OCI-LY1 (cell line): ENCODE data around the gene AKR1C2.
"Not testable (repeated sequence)": the region's sequence is repeated elsewhere in the genome, so short reads cannot be mapped to it uniquely, and the experiment has no call there.

Experiments
- EZH2 ChIP-seq: fragments of 200-600 bp; sonication (generic), shearing (Covaris generic); IDR thresholded peaks from 2 replicates; pipeline ENCODE4 v1.8.0; 2017; ENCODE audit warnings: borderline replicate concordance, mixed run types, mild to moderate bottlenecking, antibody characterized with exemption, low read length, moderate library complexity, mixed read lengths
- TF ChIP-seq, protein P1 (sequence below): fragments of 200-600 bp; sonication (generic), shearing (Covaris generic); IDR thresholded peaks from 2 replicates; pipeline ENCODE4 v1.5.1; 2017; ENCODE audit warnings: mild to moderate bottlenecking, antibody characterized with exemption, low read length, moderate library complexity, mixed read lengths

DNA sequence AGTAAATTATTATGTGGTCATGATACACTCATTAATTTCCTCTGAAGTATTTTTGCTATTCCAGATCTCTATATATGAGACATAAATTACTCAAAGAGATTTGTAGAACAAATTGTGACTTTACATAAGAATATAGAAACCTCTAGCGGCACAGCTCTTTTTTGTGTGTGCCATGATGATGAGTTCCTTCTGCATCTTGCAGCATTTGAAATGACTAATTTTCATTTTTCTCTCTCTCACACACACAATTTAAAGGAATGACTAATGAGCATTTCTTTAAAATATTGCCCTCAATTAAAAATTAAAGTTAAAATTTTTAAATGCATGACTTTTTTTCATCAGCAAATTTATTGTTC, 351 bp upstream of the AKR1C2 start:
- TF ChIP-seq, protein P1, sequence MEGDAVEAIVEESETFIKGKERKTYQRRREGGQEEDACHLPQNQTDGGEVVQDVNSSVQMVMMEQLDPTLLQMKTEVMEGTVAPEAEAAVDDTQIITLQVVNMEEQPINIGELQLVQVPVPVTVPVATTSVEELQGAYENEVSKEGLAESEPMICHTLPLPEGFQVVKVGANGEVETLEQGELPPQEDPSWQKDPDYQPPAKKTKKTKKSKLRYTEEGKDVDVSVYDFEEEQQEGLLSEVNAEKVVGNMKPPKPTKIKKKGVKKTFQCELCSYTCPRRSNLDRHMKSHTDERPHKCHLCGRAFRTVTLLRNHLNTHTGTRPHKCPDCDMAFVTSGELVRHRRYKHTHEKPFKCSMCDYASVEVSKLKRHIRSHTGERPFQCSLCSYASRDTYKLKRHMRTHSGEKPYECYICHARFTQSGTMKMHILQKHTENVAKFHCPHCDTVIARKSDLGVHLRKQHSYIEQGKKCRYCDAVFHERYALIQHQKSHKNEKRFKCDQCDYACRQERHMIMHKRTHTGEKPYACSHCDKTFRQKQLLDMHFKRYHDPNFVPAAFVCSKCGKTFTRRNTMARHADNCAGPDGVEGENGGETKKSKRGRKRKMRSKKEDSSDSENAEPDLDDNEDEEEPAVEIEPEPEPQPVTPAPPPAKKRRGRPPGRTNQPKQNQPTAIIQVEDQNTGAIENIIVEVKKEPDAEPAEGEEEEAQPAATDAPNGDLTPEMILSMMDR, result not testable (repeated sequence)
- TF ChIP-seq EZH2, result not testable (repeated sequence)
